Suppressor macrophage treated with lipopolysaccharide for 1 hour (primary cell): ENCODE results near the gene MYEOV.

ENCODE experiments used
- DNase-seq, 3 donors: peaks; one replicate each; pipeline ENCODE4 v3.0.0-alpha.2; 2020 to 2022

Gene MYEOV

GRCh38 chr11:69319255-69320106 is 25.5 kb downstream of the MYEOV start:
- DNase-seq: no peak

- DNase-seq: no peak
Measured at GRCh38 chr11:69320326-69320725, 26.4 kb downstream of the MYEOV start.

DNA sequence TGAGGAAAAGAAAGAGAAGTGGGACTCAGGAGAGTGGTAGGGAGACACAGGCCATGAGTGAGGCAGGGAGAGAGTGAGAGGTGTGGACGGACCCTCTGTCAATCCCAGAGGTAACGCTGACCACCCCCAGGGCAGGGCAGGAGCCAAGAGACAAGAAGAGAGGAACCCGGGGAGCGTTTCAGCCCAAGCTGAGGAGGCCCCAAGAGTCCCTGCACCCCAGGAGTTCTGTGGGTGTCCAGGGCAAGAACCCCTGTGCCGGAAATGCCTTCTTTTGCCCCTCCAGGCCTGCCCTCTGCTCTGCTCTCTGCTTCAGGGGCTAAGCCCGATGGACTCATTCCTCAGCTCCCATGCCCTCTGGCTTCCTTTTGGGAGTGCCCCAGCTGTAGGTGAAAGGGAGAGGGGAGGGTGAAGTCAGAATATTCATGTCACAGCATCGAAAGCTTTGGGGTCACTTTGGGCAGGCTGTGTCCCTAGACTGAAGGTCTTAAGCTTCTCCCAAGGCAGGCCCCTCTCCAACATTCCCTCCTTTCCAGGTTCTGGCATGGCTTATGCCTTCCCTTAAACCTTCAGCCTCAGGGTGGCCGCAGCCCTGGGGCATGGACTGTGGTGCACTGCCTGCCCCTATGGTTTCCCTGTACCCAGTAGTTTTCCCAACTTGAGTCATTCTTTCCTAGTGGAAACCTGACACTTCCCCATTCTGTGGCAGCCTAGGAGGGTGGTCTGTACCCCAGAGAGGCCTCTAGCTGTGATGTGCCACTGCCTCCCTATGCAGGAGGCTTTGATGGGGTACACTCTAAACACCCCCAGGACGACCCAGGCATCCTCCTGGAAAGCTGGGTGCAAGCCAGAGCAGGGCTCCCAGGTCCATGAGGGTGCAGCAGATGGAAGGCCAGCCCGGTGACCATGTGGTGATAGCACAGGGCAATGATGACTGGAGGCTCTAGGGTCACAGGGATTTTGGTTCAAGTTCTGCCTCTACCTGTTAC is 27.1 kb downstream of the MYEOV start:
- no peak for DNase-seq

GRCh38 chr11:69321877-69322361 is 28.0 kb downstream of the MYEOV start:
- DNase-seq: no peak

DNA sequence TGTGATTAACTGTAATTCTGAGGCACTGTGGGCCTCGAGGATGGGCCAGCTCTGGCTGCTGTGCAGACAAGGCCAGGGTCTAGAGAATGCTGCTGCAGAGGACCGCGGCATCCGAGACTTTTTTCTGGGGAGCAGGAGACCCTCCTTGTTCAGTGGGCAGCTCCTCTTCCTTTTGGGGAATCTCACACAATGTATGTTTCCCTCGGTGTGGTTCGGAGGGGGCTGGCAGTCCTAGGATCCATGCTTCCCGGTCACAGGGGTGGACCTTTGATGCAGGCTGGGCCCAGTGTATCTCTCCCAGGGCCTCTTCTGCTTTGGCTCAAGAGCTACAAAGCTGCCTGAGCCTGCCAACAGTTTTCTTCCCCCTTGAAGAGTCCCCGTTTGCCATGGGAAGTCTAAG is 31.5 kb downstream of the MYEOV start:
- no peak for DNase-seq

DNA sequence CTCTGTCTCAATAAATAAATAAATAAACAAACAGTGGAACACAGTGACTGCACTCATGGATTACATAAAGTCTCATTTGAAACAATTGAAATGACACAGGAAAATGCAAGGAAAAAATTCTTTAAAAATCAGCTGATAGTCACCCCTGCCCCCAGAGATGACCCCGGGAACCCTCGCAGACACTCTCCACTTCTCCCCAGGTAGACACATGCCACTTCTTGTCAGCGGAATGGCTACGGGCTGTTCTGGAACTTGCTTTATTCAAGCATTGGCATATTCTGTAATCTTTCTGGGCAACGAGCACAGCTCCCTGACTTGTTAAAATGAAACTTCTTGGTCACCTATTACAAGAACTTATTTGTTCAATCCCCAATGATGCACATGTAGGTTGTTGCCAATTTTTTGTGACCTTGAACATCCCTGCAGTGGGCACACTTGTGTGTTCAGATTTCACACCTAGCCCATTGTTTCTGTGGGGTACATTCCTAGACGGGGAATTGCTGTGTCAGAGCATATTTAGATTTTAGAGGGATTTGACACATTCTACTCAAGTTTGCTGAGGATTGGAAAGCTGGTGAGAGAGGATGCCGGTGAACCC is 32.8 kb downstream of the MYEOV start:
- DNase-seq: no peak

DNA sequence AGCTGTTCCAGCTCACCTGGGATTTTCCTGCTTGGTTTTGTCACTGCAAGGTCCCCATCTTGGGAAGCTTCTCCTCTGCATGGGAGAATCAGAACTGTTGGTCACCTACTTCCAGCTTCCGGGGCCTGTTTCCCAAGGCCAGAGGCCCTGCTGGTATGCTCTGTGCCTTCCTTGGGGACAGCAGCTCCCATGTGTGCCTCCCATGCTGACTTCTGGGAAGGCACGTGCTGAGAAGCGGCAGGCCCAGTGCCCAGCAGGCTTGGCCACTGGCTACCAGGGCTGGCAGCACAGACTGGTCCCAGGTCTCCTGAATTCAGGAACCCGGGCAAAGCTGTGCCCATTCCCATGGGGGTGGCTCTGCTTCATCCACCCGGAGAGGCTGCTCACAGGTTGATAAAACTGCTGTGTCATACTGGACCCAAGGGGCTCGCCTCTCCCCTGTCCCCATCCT is 33.8 kb downstream of the MYEOV start:
- no peak for DNase-seq

GRCh38 chr11:69328231-69328630 is 34.3 kb downstream of the MYEOV start:
- DNase-seq: no peak

- DNase-seq: no peak
Measured at GRCh38 chr11:69329581-69329980, 35.6 kb downstream of the MYEOV start.

DNA sequence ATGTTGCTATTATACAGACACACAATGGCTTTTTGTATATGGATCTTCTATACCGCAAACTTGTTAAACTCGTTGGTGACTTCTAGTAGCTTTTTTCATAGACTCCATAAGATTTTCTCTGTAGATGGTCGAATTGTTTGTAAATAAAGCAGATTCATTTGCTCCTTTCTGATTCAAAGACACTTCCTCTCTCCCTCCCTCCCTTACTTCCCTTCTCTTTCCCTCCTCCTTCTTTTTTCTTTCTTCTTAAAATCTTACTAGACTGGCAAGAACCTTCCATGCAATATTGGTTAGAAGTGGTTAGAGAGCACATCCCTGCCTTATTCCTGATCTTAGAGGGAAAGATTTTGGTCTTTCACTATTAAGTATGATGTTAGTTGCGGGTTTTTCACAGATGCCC is 36.4 kb downstream of the MYEOV start:
- DNase-seq: no peak

- DNase-seq: no peak
Measured at GRCh38 chr11:69333149-69333710, 39.3 kb downstream of the MYEOV start.

DNA sequence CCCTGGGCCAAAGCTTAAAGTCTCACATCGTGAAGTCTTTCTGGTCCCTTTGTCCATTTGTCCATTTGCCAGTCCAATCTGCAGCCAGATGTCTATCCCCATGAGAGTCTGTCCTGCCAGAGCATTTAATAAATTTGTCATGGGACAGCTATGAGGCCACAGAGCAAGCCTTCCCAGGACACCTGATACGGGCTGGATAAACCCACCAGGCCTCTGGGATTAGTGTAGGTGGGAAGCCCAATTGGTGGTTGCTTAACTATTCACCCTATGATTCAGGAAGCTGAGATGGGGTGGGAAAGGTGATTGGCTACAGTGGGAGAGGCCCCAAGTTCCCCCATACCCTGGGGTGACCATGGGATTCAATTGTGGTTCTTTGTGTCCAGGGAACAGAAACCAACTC is 39.9 kb downstream of the MYEOV start:
- DNase-seq: peak in 1 of 3 donors; percentile 50

DNA sequence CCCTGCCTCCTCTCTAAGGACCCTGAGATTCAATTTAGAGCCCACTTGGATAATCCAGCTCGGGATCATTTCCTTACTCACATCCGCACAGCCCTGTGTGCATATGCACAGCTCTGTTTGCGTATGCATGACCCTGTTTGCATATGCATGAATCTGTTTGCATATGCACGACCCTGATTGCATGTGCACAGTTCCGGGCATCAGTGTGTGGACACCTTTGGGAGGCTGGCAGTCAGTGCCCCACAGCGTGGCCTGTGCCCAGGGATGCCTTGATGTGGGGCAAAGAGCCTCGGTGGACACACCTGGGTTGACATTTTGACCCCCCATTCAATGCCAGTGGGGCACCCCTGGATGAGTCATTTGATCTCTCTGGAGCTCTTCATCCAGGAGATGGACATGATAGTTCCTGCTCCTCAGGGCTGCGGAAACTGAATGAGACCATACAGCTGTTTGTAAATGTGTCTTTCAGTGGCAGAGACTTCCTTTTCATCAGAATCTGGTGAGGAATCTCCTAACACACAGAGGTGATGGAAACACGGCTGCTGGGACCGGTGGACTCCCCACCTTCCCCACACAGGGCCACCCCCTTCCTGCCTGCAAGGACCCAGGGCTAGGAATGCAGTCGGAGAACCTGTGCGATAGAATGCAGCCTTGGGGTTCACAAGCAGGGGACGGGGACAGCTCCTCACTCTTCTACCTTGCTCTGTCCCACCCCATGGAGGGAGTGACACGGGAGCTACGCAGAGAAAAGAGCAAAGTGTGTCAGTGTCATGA is 41.2 kb downstream of the MYEOV start:
- DNase-seq: no peak

DNA sequence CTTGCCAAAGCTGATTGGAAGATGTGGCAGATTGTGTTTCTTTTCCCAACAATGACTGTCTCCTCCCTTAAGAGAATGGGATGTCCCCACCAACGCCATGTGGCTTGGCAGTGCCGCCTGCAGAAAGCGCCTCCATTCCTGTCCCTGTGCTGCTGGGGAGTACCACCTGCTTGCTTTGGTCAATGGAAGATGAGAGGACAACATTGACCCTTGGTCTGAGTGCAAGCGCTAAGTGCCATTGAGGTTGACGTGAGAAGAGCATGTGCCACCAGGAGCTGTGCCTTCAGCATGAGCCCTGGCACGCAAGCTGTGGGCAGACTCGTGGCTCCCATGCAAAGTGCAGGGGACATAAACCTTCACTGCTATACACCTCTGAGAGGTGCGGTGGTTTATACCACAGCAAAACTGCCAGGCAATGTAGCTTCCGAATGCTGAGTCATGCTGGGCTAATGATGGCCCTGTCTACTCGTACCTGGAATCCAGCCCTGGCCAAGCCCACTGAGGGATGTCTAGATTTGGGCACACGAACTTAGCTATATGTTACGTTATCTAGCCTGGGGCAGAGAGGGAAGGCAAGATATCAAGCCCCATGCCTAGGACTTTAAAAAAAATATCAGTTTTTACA is 41.9 kb downstream of the MYEOV start:
- no peak for DNase-seq

GRCh38 chr11:69337211-69337721 is 43.3 kb downstream of the MYEOV start:
- DNase-seq: peak; percentile 77 to 90 (median 88)

GRCh38 chr11:69339041-69339733 is 45.2 kb downstream of the MYEOV start:
- no peak for DNase-seq

- peak; percentile 52 to 74 (median 65) for DNase-seq
Measured at GRCh38 chr11:69339983-69340565, 46.1 kb downstream of the MYEOV start.

DNA sequence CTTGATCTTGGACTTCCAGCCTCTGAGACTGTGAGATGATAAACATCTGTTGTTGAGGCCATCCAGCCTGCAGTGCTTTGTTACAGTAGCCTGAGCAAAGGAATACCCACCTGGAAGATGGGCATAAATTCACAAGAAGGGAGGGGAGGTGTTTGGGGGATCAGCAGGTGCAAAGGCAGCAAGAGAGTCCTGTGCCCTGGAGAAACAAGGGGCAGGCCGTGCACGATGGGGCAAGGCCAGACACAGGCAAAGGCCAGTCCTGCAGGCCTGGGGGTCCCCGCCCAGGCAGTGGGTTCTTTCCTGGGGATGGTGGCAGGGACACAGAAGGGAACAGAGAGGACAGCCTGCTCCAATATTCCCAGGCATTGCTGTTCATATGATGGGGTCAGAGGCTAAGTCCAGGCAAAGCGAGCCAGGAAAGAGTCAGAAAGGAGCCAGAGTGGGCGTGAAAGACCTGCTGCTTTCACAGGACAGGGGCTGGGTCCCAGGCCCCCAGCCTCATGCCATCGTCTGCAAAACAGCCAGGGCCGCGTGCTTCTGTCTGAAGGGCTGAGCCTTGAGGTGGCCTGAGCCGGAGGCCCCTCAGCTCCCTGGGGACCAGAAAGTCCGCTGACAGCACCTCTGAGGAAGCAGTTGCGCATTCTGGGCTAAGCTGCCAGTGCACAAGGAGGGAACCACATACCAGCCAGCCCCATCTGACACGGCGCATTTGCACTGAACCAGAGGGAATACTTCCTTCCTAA is 48.8 kb downstream of the MYEOV start:
- DNase-seq: no peak
